ENCODE measurements around the gene NINL.

The NINL gene

GRCh38 chr20:25465243-25466135, 119.8 kb downstream of the NINL start:
- no peak for DNase-seq (ENCODE audit: low read depth in 4 of 4, low spot score in 1 of 4)

- no peak for DNase-seq (ENCODE audit: low read depth in 4 of 4, low spot score in 1 of 4)
Measured at GRCh38 chr20:25464501-25465242, 120.7 kb downstream of the NINL start.

- no peak for DNase-seq (ENCODE audit: low read depth in 4 of 4, low spot score in 1 of 4)
Measured at GRCh38 chr20:25461786-25462545, 123.4 kb downstream of the NINL start.

- DNase-seq (ENCODE audit: low read depth in 4 of 4, low spot score in 1 of 4): no peak
Measured at GRCh38 chr20:25461281-25461650, 124.1 kb downstream of the NINL start.

GRCh38 chr20:25460566-25461280, 124.6 kb downstream of the NINL start:
- DNase-seq (ENCODE audit: low read depth in 4 of 4, low spot score in 1 of 4): no peak

GRCh38 chr20:25459916-25460535, 125.3 kb downstream of the NINL start:
- no peak for DNase-seq (ENCODE audit: low read depth in 4 of 4, low spot score in 1 of 4)

- no peak for DNase-seq (ENCODE audit: low read depth in 4 of 4, low spot score in 1 of 4)
Measured at GRCh38 chr20:25459111-25459830, 126.1 kb downstream of the NINL start.

GRCh38 chr20:25457886-25458680, 127.2 kb downstream of the NINL start:
- DNase-seq (ENCODE audit: low read depth in 4 of 4, low spot score in 1 of 4): no peak

- DNase-seq (ENCODE audit: low read depth in 4 of 4, low spot score in 1 of 4): no peak
Measured at GRCh38 chr20:25454153-25454900, 131.0 kb downstream of the NINL start.

GRCh38 chr20:25453035-25453810, 132.1 kb downstream of the NINL start:
- no peak for DNase-seq (ENCODE audit: low read depth in 4 of 4, low spot score in 1 of 4)

GRCh38 chr20:25452333-25452732, 133.0 kb downstream of the NINL start:
- no peak for DNase-seq (ENCODE audit: low read depth in 4 of 4, low spot score in 1 of 4)

- DNase-seq (ENCODE audit: low read depth in 4 of 4, low spot score in 1 of 4): no peak
Measured at GRCh38 chr20:25447671-25448070, 137.7 kb downstream of the NINL start.

- no peak for DNase-seq (ENCODE audit: low read depth in 4 of 4, low spot score in 1 of 4)
Measured at GRCh38 chr20:25444556-25444955, 140.8 kb downstream of the NINL start.

- no peak for DNase-seq (ENCODE audit: low read depth in 4 of 4, low spot score in 1 of 4)
Measured at GRCh38 chr20:25439328-25439727, 146.0 kb downstream of the NINL start.

- no peak for DNase-seq (ENCODE audit: low read depth in 4 of 4, low spot score in 1 of 4)
Measured at GRCh38 chr20:25437153-25437581, 148.2 kb downstream of the NINL start.

GRCh38 chr20:25424536-25424935, 160.8 kb downstream of the NINL start:
- DNase-seq (ENCODE audit: low read depth in 4 of 4, low spot score in 1 of 4): no peak

- no peak for DNase-seq (ENCODE audit: low read depth in 4 of 4, low spot score in 1 of 4)
Measured at GRCh38 chr20:25422032-25422431, 163.3 kb downstream of the NINL start.

GRCh38 chr20:25421102-25421501, 164.2 kb downstream of the NINL start:
- DNase-seq (ENCODE audit: low read depth in 4 of 4, low spot score in 1 of 4): no peak

Measured in stimulated activated CD4-positive, alpha-beta T cell treated with anti-CD3 and anti-CD28 coated beads, Interleukin-1b, Interleukin-23, amount 100 ng/mL, for 24 hours (primary cell).